Smooth muscle cell of the pulmonary artery (primary cell): ENCODE measurements around the gene SRSF10. TPM values are rescaled to one million over a fixed set of nuclear protein-coding genes. Genes with fewer than 3 reads are reported as not detected.

ENCODE experiments used
- total RNA-seq: library from RNA; depleted of rRNA; stranded (reverse); fragments of >200 nt; gene quantifications from 2 replicates; pipeline ENCODE4 v1.2.3, GENCODE V29; 2014

Gene SRSF10
- 60.0 and 72.1 TPM in 2 replicates for total RNA-seq

GRCh38 chr1:23979881-23980727, at the start of gene SRSF10:
SRSF10 (minus strand) TSS chr1:23980327; CDS start chr1:23980255, 72 bp downstream.

GRCh38 chr1:23959461-23960290, 20.5 kb downstream of the SRSF10 start, which contains the start of gene PNRC2:
PNRC2 (plus strand) TSS chr1:23959828; CDS start chr1:23961458, 1,630 bp downstream.

Other genes starting within 250 kb of the SRSF10 start
- 23.5 and 25.3 TPM in 2 replicates for gene ELOA, start 236.9 kb downstream of the SRSF10 start, total RNA-seq
- gene PITHD1, start 201.9 kb downstream of the SRSF10 start, total RNA-seq: 31.8 and 32.7 TPM in 2 replicates
- gene LYPLA2, start 189.2 kb downstream of the SRSF10 start, total RNA-seq: 33.0 and 38.6 TPM in 2 replicates
- 12.6 and 35.3 TPM in 2 replicates for gene GALE, start 179.6 kb downstream of the SRSF10 start, total RNA-seq
- 53.0 and 58.0 TPM in 2 replicates for gene HMGCL, start 154.9 kb downstream of the SRSF10 start, total RNA-seq
- gene FUCA1, start 112.0 kb downstream of the SRSF10 start, total RNA-seq: 15.0 and 30.2 TPM in 2 replicates
- gene CNR2, start 67.0 kb downstream of the SRSF10 start, total RNA-seq: not detected in 2 replicates
- gene PNRC2, start 20.5 kb downstream of the SRSF10 start, total RNA-seq: 45.9 and 74.0 TPM in 2 replicates
- gene MYOM3, start 131.8 kb upstream of the SRSF10 start, total RNA-seq: 0.13 and 0.17 TPM in 2 replicates
- gene IL22RA1, start 162.8 kb upstream of the SRSF10 start, total RNA-seq: 0.07 TPM in 1 of 2 replicates, not detected in the other
- gene IFNLR1, start 207.0 kb upstream of the SRSF10 start, total RNA-seq: under 0.01 TPM in 1 of 2 replicates, not detected in the other